ENCODE data around the gene PLIN1.

- TF ChIP-seq POLR2AphosphoS5 (IDR thresholded peaks at IDR 0.05; ENCODE audit: insufficient read depth, low read depth, low read length) (no peak), CTCF (IDR thresholded peaks at IDR 0.05; ENCODE audit: extremely low read depth in 1 of 2, insufficient read depth in 1 of 2, low read depth in 1 of 2, low read length in 2 of 2) (no peak), POLR2A (IDR thresholded peaks at IDR 0.05; ENCODE audit: low read depth, low read length) (no peak), EZH2 (IDR thresholded peaks at IDR 0.05; ENCODE audit: borderline replicate concordance, low read depth, low read length, severe bottlenecking) (no peak), MAX (IDR thresholded peaks at IDR 0.05; ENCODE audit: insufficient read depth, insufficient read length) (no peak), MYC (IDR thresholded peaks at IDR 0.05; ENCODE audit: low read depth, low read length) (no peak), JUN (IDR thresholded peaks at IDR 0.05; ENCODE audit: borderline replicate concordance, insufficient read depth, insufficient read length, low read depth) (no peak)
These were observed 37.1 kb downstream of the PLIN1 start for GRCh38 chr15:89642106-89642505.

Measured in endothelial cell of umbilical vein (primary cell).